PC-3 (cell line): ENCODE measurements around the gene CRYZL1. TPM values are rescaled to one million over a fixed set of nuclear protein-coding genes. Genes with fewer than 3 reads are reported as not detected.
A peak's percentile ranks its signal among the peaks of the same experiment; 100 is the strongest.

Source experiments
- ATAC-seq: fragments of 200-7000 bp; cut with Tn5 transposase; 2 replicates; pipeline ENCODE4 v1.9.1; 2020; ENCODE audit warnings: mild to moderate bottlenecking, moderate library complexity
- Bru-seq: library from RNA; stranded (reverse); fragments of 400-500 nt; gene quantifications from one replicate; lab custom pipeline; 2021; lab: Mats Ljungman, UMichigan
- BruChase-seq, 2 experiments: library from RNA; stranded (reverse); fragments of 400-500 nt; gene quantifications; one replicate each; lab custom pipeline; 2021; lab: Mats Ljungman, UMichigan
- BruUV-seq: library from RNA; stranded (reverse); fragments of 400-500 nt; replicated peaks from 2 replicates; lab custom pipeline; 2021; lab: Mats Ljungman, UMichigan
- CTCF ChIA-PET: fragments of 300-600 bp; sonication (Branson Sonifier 250); formaldehyde crosslinking; loops from one replicate; lab custom pipeline; 2022; ENCODE audit warnings: antibody characterized with exemption; lab: Charles Lee
- POLR2A ChIA-PET: fragments of 300-600 bp; sonication (Branson Sonifier 250); formaldehyde crosslinking; loops from one replicate; lab custom pipeline; 2022; ENCODE audit warnings: antibody characterized with exemption; ENCODE audit not compliant: unreplicated experiment; lab: Charles Lee
- DNase-seq: peaks from one replicate; pipeline ENCODE4 v3.0.0-alpha.2; 2015
- H2AFZ ChIP-seq: fragments of 300-600 bp; sonication (generic); 2 replicates; pipeline ENCODE4 v1.6.0; 2016; ENCODE audit warnings: antibody characterized with exemption, low read length
- H3F3A ChIP-seq: fragments of 300-600 bp; sonication (generic); one replicate; pipeline ENCODE4 v1.6.0; 2017; ENCODE audit warnings: antibody characterized with exemption, low read length, control low read depth, mild to moderate bottlenecking; ENCODE audit not compliant: unreplicated experiment
- H3K27ac ChIP-seq: fragments of 300-600 bp; sonication (generic); 2 replicates; pipeline ENCODE4 v1.5.1; 2016; ENCODE audit warnings: mild to moderate bottlenecking, low read length
- H3K27me3 ChIP-seq: fragments of 300-600 bp; sonication (generic); 2 replicates; pipeline ENCODE4 v1.6.1; 2016; ENCODE audit warnings: low read length, mixed read lengths
- H3K36me3 ChIP-seq: fragments of 300-600 bp; sonication (generic); 2 replicates; pipeline ENCODE4 v1.6.1; 2016; ENCODE audit warnings: low read depth, mixed run types, low read length, mixed read lengths
- H3K4me1 ChIP-seq: fragments of 300-600 bp; sonication (generic); 2 replicates; pipeline ENCODE4 v1.5.1; 2016; ENCODE audit warnings: low read length; ENCODE audit not compliant: insufficient read depth
- H3K4me2 ChIP-seq: fragments of 300-600 bp; sonication (generic); 2 replicates; pipeline ENCODE4 v1.6.0; 2016; ENCODE audit warnings: low read length
- H3K4me3 ChIP-seq: fragments of 300-600 bp; sonication (generic); 2 replicates; pipeline ENCODE4 v1.5.1; 2016; ENCODE audit warnings: mild to moderate bottlenecking, low read length, mixed read lengths
- H3K79me2 ChIP-seq: fragments of 300-600 bp; sonication (generic); 2 replicates; pipeline ENCODE4 v1.6.1; 2017; ENCODE audit warnings: low read length, mixed read lengths
- H3K9ac ChIP-seq: fragments of 300-600 bp; sonication (generic); 2 replicates; pipeline ENCODE4 v1.6.0; 2016; ENCODE audit warnings: mild to moderate bottlenecking, low read length
- H3K9me2 ChIP-seq: fragments of 300-600 bp; sonication (generic); replicated peaks from 2 replicates; pipeline ENCODE4 v1.6.1; 2016; ENCODE audit warnings: mixed run types, low read length, mixed read lengths
- H3K9me3 ChIP-seq: fragments of 300-600 bp; sonication (generic); 2 replicates; pipeline ENCODE4 v1.6.1; 2016; ENCODE audit warnings: low read length, mixed read lengths
- H4K20me1 ChIP-seq: fragments of 300-600 bp; sonication (generic); 2 replicates; pipeline ENCODE4 v1.6.1; 2016; ENCODE audit warnings: low read length, mixed read lengths
- CTCF ChIP-seq: fragments of 300-600 bp; sonication (generic); conservative IDR thresholded peaks from 2 replicates; pipeline ENCODE4 v1.5.1; 2017; ENCODE audit warnings: antibody characterized with exemption, low read depth, mild to moderate bottlenecking, low read length
- EZH2 ChIP-seq: fragments of 300-600 bp; sonication (generic); IDR thresholded peaks from one replicate; pipeline ENCODE4 v1.6.1; 2017; ENCODE audit warnings: antibody characterized with exemption, mild to moderate bottlenecking, low read length; ENCODE audit not compliant: unreplicated experiment
- EZH2phosphoT487 ChIP-seq: fragments of 300-600 bp; sonication (generic); IDR thresholded peaks from 2 replicates; pipeline ENCODE4 v1.6.1; 2018; ENCODE audit warnings: mild to moderate bottlenecking, antibody characterized with exemption, low read length, borderline replicate concordance
- intact Hi-C: fragments of 100-400 bp; cut with micrococcal nuclease; formaldehyde crosslinking; loops from 2 replicates; pipeline ENCODE4 v1.9.0; 2023
- long read RNA-seq: library from polyadenylated mRNA; unstranded; transcript quantifications from one replicate; pipeline ENCODE4 v2.0.0, GENCODE V29; 2021; ENCODE audit not compliant: unreplicated experiment
- total RNA-seq: library from RNA; depleted of rRNA; stranded (reverse); fragments of >200 nt; gene quantifications from 2 replicates; pipeline ENCODE4 v1.2.3, GENCODE V29; 2014; rRNA removed

Gene CRYZL1
- total RNA-seq (12.4 and 16.6 TPM in 2 replicates), Bru-seq, nascent RNA (percentile 88 among the genes with signal in this experiment), BruChase-seq, experiment 1, labeled RNA remaining after a 6-hour chase (percentile 95 among the genes with signal in this experiment), BruChase-seq, experiment 2, labeled RNA remaining after a 2-hour chase (percentile 94 among the genes with signal in this experiment)
- long read RNA-seq, transcript CRYZL1-203 (13 exons, 1,482 nt) = minor isoform, 7 of 100 reads
- long read RNA-seq, transcript CRYZL1-209 (12 exons, 2,558 nt) = minor isoform, 14 of 100 reads
- long read RNA-seq, transcript CRYZL1-204 (13 exons, 1,617 nt) = major isoform, 36 of 100 reads
- long read RNA-seq, partial matches to known transcripts = 8 of 100 reads
- long read RNA-seq, other reads (novel, unspliced or antisense) = 32 of 100 reads

- Histone ChIP-seq H3K36me3 (no peaks in the 10 kb centered on the region), H2AFZ (peak within 1 kb of the TSS; percentile 93), H3K79me2 (peaks cover 73% of the 10 kb centered on the region), H3K27me3 (no peaks in the 10 kb centered on the region), H3K4me1 (peaks cover 26% of the 10 kb centered on the region), H3K9ac (peak within 1 kb of the TSS; percentile 78), H3K4me2 (peak within 1 kb of the TSS; percentile 92), H3K27ac (peak within 1 kb of the TSS; percentile 61), H3K9me3 (no peaks in the 10 kb centered on the region), H4K20me1 (no peaks in the 10 kb centered on the region), H3K4me3 (peak within 1 kb of the TSS; percentile 91), H3K9me2 (no peaks in the 10 kb centered on the region), H3F3A (no peaks in the 10 kb centered on the region)
- intact Hi-C loops = loop anchor here (1.0 to 2.0 kb wide), 4 partner anchors 119 to 274 kb away; partner anchors contain the start of gene ATP5PO
- TF ChIP-seq EZH2phosphoT487 (no peak), CTCF (no peak), EZH2 (no peak)
- ChIA-PET CTCF (interaction anchor here (0.7 kb wide), 1 partner anchor 36 kb away, joined by 4 read pairs; no protein-coding TSS in a partner anchor), POLR2A (interaction anchor here (0.6 kb wide), 1 partner anchor 100 kb away, joined by 6 read pairs; the partner anchor contains the start of gene GART)
- DNase-seq = peak; percentile 100
- BruUV-seq = no TSS peak
- peak; percentile 77 for ATAC-seq
Observed at GRCh38 chr21:33641352-33642026, at the start of gene CRYZL1. CRYZL1 (minus strand) TSS chr21:33641741; CDS start chr21:33631551, 10,190 bp downstream.

DNA sequence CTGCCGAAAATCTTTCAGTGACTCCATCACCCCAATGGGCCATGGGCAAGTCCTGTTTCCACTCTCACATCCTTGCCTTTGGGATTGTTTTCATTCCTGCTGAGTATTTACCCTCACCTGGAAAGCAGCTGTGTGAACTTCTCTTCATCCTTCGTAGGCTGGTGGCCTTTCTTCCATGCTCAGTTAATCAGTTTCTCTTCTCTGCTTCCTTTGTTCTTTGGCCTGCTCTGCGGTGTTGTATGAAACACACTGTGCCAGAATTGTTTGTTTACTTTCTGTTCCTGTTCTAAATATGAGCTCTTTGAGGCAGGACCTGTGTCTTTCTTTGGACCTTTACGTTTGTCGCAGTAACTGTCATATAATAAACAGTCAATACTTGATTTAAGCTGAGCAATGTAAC is 49.3 kb upstream of the CRYZL1 start:
- H3K36me3 ChIP-seq = no peaks in the 10 kb centered on the region
- BruUV-seq = no TSS peak
- no peaks in the 10 kb centered on the region for H3K27me3 ChIP-seq
- no peaks in the 10 kb centered on the region for H4K20me1 ChIP-seq
- TF ChIP-seq CTCF (no peak), EZH2phosphoT487 (no peak), EZH2 (no peak)
- H3K4me2 ChIP-seq = no peak overlapping the region
- CTCF ChIA-PET = no interaction called here
- DNase-seq = no peak
- no peak for ATAC-seq
- H3K9me2 ChIP-seq = no peaks in the 10 kb centered on the region
- no peak overlapping the region for H3K4me3 ChIP-seq
- peaks cover 6% of the 10 kb centered on the region for H3K4me1 ChIP-seq
- intact Hi-C loops = no loop called here
- no peaks in the 10 kb centered on the region for H3K9me3 ChIP-seq
- POLR2A ChIA-PET = no interaction called here
- no peak overlapping the region for H2AFZ ChIP-seq
- H3K9ac ChIP-seq = no peak overlapping the region
- H3K79me2 ChIP-seq = peaks cover 33% of the 10 kb centered on the region
- H3F3A ChIP-seq = no peaks in the 10 kb centered on the region
- H3K27ac ChIP-seq = no peak overlapping the region
